Breast epithelium (tissue), 3 donors: Measurements from ENCODE around the gene PPP1R1B.

Source experiments
- CTCF ChIP-seq, 3 donors: fragments of 450-650 bp; IDR thresholded peaks; one replicate each; pipeline ENCODE4 v1.5.1; 2016 to 2017; ENCODE audit warnings: antibody characterized with exemption in 3 of 3, mild to moderate bottlenecking in 3 of 3, moderate library complexity in 3 of 3
- POLR2A ChIP-seq: fragments of 450-650 bp; IDR thresholded peaks from one replicate; pipeline ENCODE4 v1.6.1; 2016; ENCODE audit warnings: antibody characterized with exemption, mild to moderate bottlenecking, moderate library complexity

DNA sequence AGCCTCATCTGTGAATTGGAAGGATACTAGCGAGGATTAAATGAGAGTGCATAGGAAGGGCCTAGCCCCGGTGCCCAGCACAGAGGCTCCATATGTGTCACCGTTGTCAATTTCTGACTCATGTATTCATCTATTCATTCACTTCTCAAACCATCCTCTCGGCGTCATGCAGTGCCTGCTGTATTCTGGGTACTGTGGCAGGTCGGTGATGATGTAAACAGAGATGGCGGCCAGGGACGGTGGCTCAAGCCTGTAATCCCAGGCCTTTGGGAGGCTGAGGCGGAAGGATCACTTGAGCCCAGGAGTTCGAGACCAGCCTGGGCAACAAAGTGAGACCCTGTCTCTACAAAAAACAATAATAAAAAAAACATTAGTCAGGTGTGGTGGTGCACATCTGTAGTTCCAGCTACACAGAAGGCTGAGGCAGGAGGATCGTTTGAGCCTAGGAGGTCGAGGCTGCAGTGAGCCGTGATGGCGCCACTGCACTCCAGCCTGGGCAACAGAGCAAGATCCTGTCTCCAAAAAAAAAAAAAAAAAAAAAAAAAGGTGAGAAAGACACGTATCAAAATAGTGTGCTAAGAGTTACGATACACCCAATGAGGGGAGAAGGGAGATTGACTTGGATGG is 4.3 kb upstream of the PPP1R1B start:
- TF ChIP-seq CTCF (IDR thresholded peaks at IDR 0.05) (no peak), POLR2A (no peak)
